ENCODE measurements around the gene IMMP2L. TPM values are rescaled to one million over a fixed set of nuclear protein-coding genes. Genes with fewer than 3 reads are reported as not detected.
A peak's percentile ranks its signal among the peaks of the same experiment; 100 is the strongest.
"Not testable (repeated sequence)": the region's sequence is repeated elsewhere in the genome, so short reads cannot be mapped to it uniquely, and the experiment has no call there.

Gene IMMP2L
- polyA plus RNA-seq, 4 donors = 10.5 to 20.1 (median 14.1) TPM

GRCh38 chr7:111074748-111075146, 487.5 kb downstream of the IMMP2L start:
- Histone ChIP-seq H3K4me3 (ENCODE audit: low read depth in 1 of 3, low read length in 3 of 3) (no peak overlapping the region), H3K27ac (ENCODE audit: low read depth in 1 of 3, low read length in 2 of 3) (no peak overlapping the region), H3K36me3 (ENCODE audit: control insufficient read depth in 3 of 3, insufficient read depth in 2 of 3, low read depth in 1 of 3, low read length in 3 of 3) (no peaks in the 10 kb centered on the region), H3K9me3 (ENCODE audit: control insufficient read depth in 2 of 2, insufficient read depth in 1 of 2, low read depth in 1 of 2, low read length in 1 of 2) (no peaks in the 10 kb centered on the region), H3K4me1 (ENCODE audit: control insufficient read depth in 3 of 3, insufficient read depth in 2 of 3, low read depth in 1 of 3, low read length in 2 of 3) (no peaks in the 10 kb centered on the region), H3K27me3 (ENCODE audit: control insufficient read depth in 3 of 3, insufficient read depth in 3 of 3, low read length in 3 of 3) (no peaks in the 10 kb centered on the region)
- 18 to 46% (median 38%) methylated on average over 6 of the region's 6 CpGs for WGBS, 3 donors
- DNase-seq (no peak), FAIRE-seq (no peak)

- Histone ChIP-seq H3K27me3 (ENCODE audit: control insufficient read depth in 3 of 3, insufficient read depth in 3 of 3, low read length in 3 of 3) (no peaks in the 10 kb centered on the region), H3K4me1 (ENCODE audit: control insufficient read depth in 3 of 3, insufficient read depth in 2 of 3, low read depth in 1 of 3, low read length in 2 of 3) (no peaks in the 10 kb centered on the region), H3K36me3 (ENCODE audit: control insufficient read depth in 3 of 3, insufficient read depth in 2 of 3, low read depth in 1 of 3, low read length in 3 of 3) (no peaks in the 10 kb centered on the region), H3K27ac (ENCODE audit: low read depth in 1 of 3, low read length in 2 of 3) (no peak overlapping the region), H3K4me3 (ENCODE audit: low read depth in 1 of 3, low read length in 3 of 3) (no peak overlapping the region), H3K9me3 (ENCODE audit: control insufficient read depth in 2 of 2, insufficient read depth in 1 of 2, low read depth in 1 of 2, low read length in 1 of 2) (no peaks in the 10 kb centered on the region)
- WGBS, 3 donors = 53 to 74% (median 68%) methylated on average over 3 of the region's 3 CpGs
- no peak for FAIRE-seq
- DNase-seq = peak in 1 of 2 donors; percentile 11
Measured at GRCh38 chr7:111074071-111074747, 488.1 kb downstream of the IMMP2L start.

GRCh38 chr7:111072658-111073057, 489.6 kb downstream of the IMMP2L start:
- not testable (repeated sequence) for H3K4me3 ChIP-seq (ENCODE audit: low read depth in 1 of 3, low read length in 3 of 3); H3K36me3 ChIP-seq (ENCODE audit: control insufficient read depth in 3 of 3, insufficient read depth in 2 of 3, low read depth in 1 of 3, low read length in 3 of 3); H3K9me3 ChIP-seq (ENCODE audit: control insufficient read depth in 2 of 2, insufficient read depth in 1 of 2, low read depth in 1 of 2, low read length in 1 of 2); H3K4me1 ChIP-seq (ENCODE audit: control insufficient read depth in 3 of 3, insufficient read depth in 2 of 3, low read depth in 1 of 3, low read length in 2 of 3); H3K27me3 ChIP-seq (ENCODE audit: control insufficient read depth in 3 of 3, insufficient read depth in 3 of 3, low read length in 3 of 3); H3K27ac ChIP-seq (ENCODE audit: low read depth in 1 of 3, low read length in 2 of 3); FAIRE-seq; DNase-seq
- WGBS, 3 donors = 95 to 97% (median 96%) methylated on average over 9 of the region's 9 CpGs

- Histone ChIP-seq H3K4me1 (ENCODE audit: control insufficient read depth in 3 of 3, insufficient read depth in 2 of 3, low read depth in 1 of 3, low read length in 2 of 3) (no peaks in the 10 kb centered on the region), H3K27me3 (ENCODE audit: control insufficient read depth in 3 of 3, insufficient read depth in 3 of 3, low read length in 3 of 3) (no peaks in the 10 kb centered on the region), H3K36me3 (ENCODE audit: control insufficient read depth in 3 of 3, insufficient read depth in 2 of 3, low read depth in 1 of 3, low read length in 3 of 3) (no peaks in the 10 kb centered on the region), H3K27ac (ENCODE audit: low read depth in 1 of 3, low read length in 2 of 3) (no peak overlapping the region), H3K9me3 (ENCODE audit: control insufficient read depth in 2 of 2, insufficient read depth in 1 of 2, low read depth in 1 of 2, low read length in 1 of 2) (peaks cover 0 to 2% of the 10 kb centered on the region in 2 donors), H3K4me3 (ENCODE audit: low read depth in 1 of 3, low read length in 3 of 3) (no peak overlapping the region)
- FAIRE-seq (no peak), DNase-seq (no peak)
Measured at GRCh38 chr7:111071556-111071955, 490.7 kb downstream of the IMMP2L start.

GRCh38 chr7:111068618-111069017, 493.7 kb downstream of the IMMP2L start:
- Histone ChIP-seq H3K4me3 (ENCODE audit: low read depth in 1 of 3, low read length in 3 of 3) (no peak overlapping the region), H3K4me1 (ENCODE audit: control insufficient read depth in 3 of 3, insufficient read depth in 2 of 3, low read depth in 1 of 3, low read length in 2 of 3) (no peaks in the 10 kb centered on the region), H3K27me3 (ENCODE audit: control insufficient read depth in 3 of 3, insufficient read depth in 3 of 3, low read length in 3 of 3) (no peaks in the 10 kb centered on the region), H3K27ac (ENCODE audit: low read depth in 1 of 3, low read length in 2 of 3) (no peak overlapping the region), H3K36me3 (ENCODE audit: control insufficient read depth in 3 of 3, insufficient read depth in 2 of 3, low read depth in 1 of 3, low read length in 3 of 3) (no peaks in the 10 kb centered on the region), H3K9me3 (ENCODE audit: control insufficient read depth in 2 of 2, insufficient read depth in 1 of 2, low read depth in 1 of 2, low read length in 1 of 2) (peaks cover 0 to 15% of the 10 kb centered on the region in 2 donors)
- FAIRE-seq (no peak), DNase-seq (no peak)
- 62 to 84% (median 81%) methylated on average over 2 of the region's 2 CpGs for WGBS, 3 donors

GRCh38 chr7:111067682-111068081, 494.6 kb downstream of the IMMP2L start:
- no peaks in the 10 kb centered on the region for H3K36me3 ChIP-seq (ENCODE audit: control insufficient read depth in 3 of 3, insufficient read depth in 2 of 3, low read depth in 1 of 3, low read length in 3 of 3)
- H3K4me3 ChIP-seq (ENCODE audit: low read depth in 1 of 3, low read length in 3 of 3) = no peak overlapping the region
- H3K27me3 ChIP-seq (ENCODE audit: control insufficient read depth in 3 of 3, insufficient read depth in 3 of 3, low read length in 3 of 3) = no peaks in the 10 kb centered on the region
- H3K9me3 ChIP-seq (ENCODE audit: control insufficient read depth in 2 of 2, insufficient read depth in 1 of 2, low read depth in 1 of 2, low read length in 1 of 2) = peaks cover 3 to 23% of the 10 kb centered on the region in 2 donors
- FAIRE-seq (no peak), DNase-seq (no peak)
- no peaks in the 10 kb centered on the region for H3K4me1 ChIP-seq (ENCODE audit: control insufficient read depth in 3 of 3, insufficient read depth in 2 of 3, low read depth in 1 of 3, low read length in 2 of 3)
- WGBS, 3 donors = 84 to 88% (median 87%) methylated on average over 2 of the region's 2 CpGs
- H3K27ac ChIP-seq (ENCODE audit: low read depth in 1 of 3, low read length in 2 of 3) = no peak overlapping the region

GRCh38 chr7:111067251-111067650, 495.0 kb downstream of the IMMP2L start:
- no peaks in the 10 kb centered on the region for H3K4me1 ChIP-seq (ENCODE audit: control insufficient read depth in 3 of 3, insufficient read depth in 2 of 3, low read depth in 1 of 3, low read length in 2 of 3)
- H3K27me3 ChIP-seq (ENCODE audit: control insufficient read depth in 3 of 3, insufficient read depth in 3 of 3, low read length in 3 of 3) = no peaks in the 10 kb centered on the region
- no peak overlapping the region for H3K27ac ChIP-seq (ENCODE audit: low read depth in 1 of 3, low read length in 2 of 3)
- DNase-seq (no peak), FAIRE-seq (no peak)
- no peaks in the 10 kb centered on the region for H3K36me3 ChIP-seq (ENCODE audit: control insufficient read depth in 3 of 3, insufficient read depth in 2 of 3, low read depth in 1 of 3, low read length in 3 of 3)
- WGBS, 3 donors = 93 to 98% (median 96%) methylated on average over 4 of the region's 4 CpGs
- peaks cover 3 to 26% of the 10 kb centered on the region in 2 donors for H3K9me3 ChIP-seq (ENCODE audit: control insufficient read depth in 2 of 2, insufficient read depth in 1 of 2, low read depth in 1 of 2, low read length in 1 of 2)
- H3K4me3 ChIP-seq (ENCODE audit: low read depth in 1 of 3, low read length in 3 of 3) = no peak overlapping the region

GRCh38 chr7:111063166-111063565, 499.1 kb downstream of the IMMP2L start:
- FAIRE-seq (no peak), DNase-seq (no peak)
- H3K4me3 ChIP-seq (ENCODE audit: low read depth in 1 of 3, low read length in 3 of 3) = no peak overlapping the region
- peaks cover 3 to 26% of the 10 kb centered on the region in 2 donors for H3K9me3 ChIP-seq (ENCODE audit: control insufficient read depth in 2 of 2, insufficient read depth in 1 of 2, low read depth in 1 of 2, low read length in 1 of 2)
- no peak overlapping the region for H3K27ac ChIP-seq (ENCODE audit: low read depth in 1 of 3, low read length in 2 of 3)
- H3K27me3 ChIP-seq (ENCODE audit: control insufficient read depth in 3 of 3, insufficient read depth in 3 of 3, low read length in 3 of 3) = no peaks in the 10 kb centered on the region
- H3K4me1 ChIP-seq (ENCODE audit: control insufficient read depth in 3 of 3, insufficient read depth in 2 of 3, low read depth in 1 of 3, low read length in 2 of 3) = no peaks in the 10 kb centered on the region
- H3K36me3 ChIP-seq (ENCODE audit: control insufficient read depth in 3 of 3, insufficient read depth in 2 of 3, low read depth in 1 of 3, low read length in 3 of 3) = no peaks in the 10 kb centered on the region
- 94 to 100% (median 99%) methylated on average over 1 of the region's 1 CpG for WGBS, 3 donors

- FAIRE-seq = no peak
- no peaks in the 10 kb centered on the region for H3K36me3 ChIP-seq (ENCODE audit: control insufficient read depth in 3 of 3, insufficient read depth in 2 of 3, low read depth in 1 of 3, low read length in 3 of 3)
- H3K9me3 ChIP-seq (ENCODE audit: control insufficient read depth in 2 of 2, insufficient read depth in 1 of 2, low read depth in 1 of 2, low read length in 1 of 2) = peaks cover 3 to 23% of the 10 kb centered on the region in 2 donors
- H3K27ac ChIP-seq (ENCODE audit: low read depth in 1 of 3, low read length in 2 of 3) = no peak overlapping the region
- no peak overlapping the region for H3K4me3 ChIP-seq (ENCODE audit: low read depth in 1 of 3, low read length in 3 of 3)
- DNase-seq = no peak
- no peaks in the 10 kb centered on the region for H3K27me3 ChIP-seq (ENCODE audit: control insufficient read depth in 3 of 3, insufficient read depth in 3 of 3, low read length in 3 of 3)
- no peaks in the 10 kb centered on the region for H3K4me1 ChIP-seq (ENCODE audit: control insufficient read depth in 3 of 3, insufficient read depth in 2 of 3, low read depth in 1 of 3, low read length in 2 of 3)
Measured at GRCh38 chr7:111059833-111060232, 502.5 kb downstream of the IMMP2L start.

All from small intestine (tissue), 7 donors.